NCI-H748 (cell line): Measurements from ENCODE around the gene GOLGA5.
"Not testable (repeated sequence)": the region's sequence is repeated elsewhere in the genome, so short reads cannot be mapped to it uniquely, and the experiment has no call there.

ENCODE experiments used
- DNase-seq: peaks from one replicate; lab custom pipeline; 2025; ENCODE audit not compliant: unreplicated experiment; lab: John Stamatoyannopoulos, UW

The GOLGA5 gene

GRCh38 chr14:92793709-92794546 lies at the start of gene GOLGA5:
GOLGA5 (plus strand) TSS chr14:92794305; CDS start chr14:92797438, 3,133 bp downstream.
- DNase-seq: peak; percentile 100

GRCh38 chr14:92747701-92748258 lies 46.3 kb upstream of the GOLGA5 start:
- DNase-seq: peak; percentile 41

- peak; percentile 99 for DNase-seq
These were observed 45.7 kb upstream of the GOLGA5 start, which contains the start of gene LGMN for GRCh38 chr14:92748259-92749016. LGMN (minus strand) TSS chr14:92748627; CDS start chr14:92732786, 15,841 bp downstream.

GRCh38 chr14:92750222-92750728 lies 43.8 kb upstream of the GOLGA5 start:
- not testable (repeated sequence) for DNase-seq

- DNase-seq: no peak
These were observed 43.1 kb upstream of the GOLGA5 start for GRCh38 chr14:92750994-92751400.

GRCh38 chr14:92751819-92752218 lies 42.3 kb upstream of the GOLGA5 start:
- no peak for DNase-seq

- no peak for DNase-seq
These were observed 40.9 kb upstream of the GOLGA5 start for GRCh38 chr14:92753250-92753649.

GRCh38 chr14:92754966-92755365 lies 39.1 kb upstream of the GOLGA5 start:
- DNase-seq: peak; percentile 85

GRCh38 chr14:92755495-92755894 lies 38.6 kb upstream of the GOLGA5 start:
- DNase-seq: no peak

GRCh38 chr14:92756446-92756845 lies 37.7 kb upstream of the GOLGA5 start:
- no peak for DNase-seq

- peak; percentile 65 for DNase-seq
These were observed 34.8 kb upstream of the GOLGA5 start for GRCh38 chr14:92759300-92759678.

- no peak for DNase-seq
These were observed 34.2 kb upstream of the GOLGA5 start for GRCh38 chr14:92759679-92760523.

- DNase-seq: no peak
These were observed 33.6 kb upstream of the GOLGA5 start for GRCh38 chr14:92760524-92760805.

GRCh38 chr14:92763666-92764631 lies 30.2 kb upstream of the GOLGA5 start:
- peak; percentile 88 for DNase-seq

GRCh38 chr14:92768236-92768635 lies 25.9 kb upstream of the GOLGA5 start:
- not testable (repeated sequence) for DNase-seq

- DNase-seq: no peak
These were observed 25.3 kb upstream of the GOLGA5 start for GRCh38 chr14:92768795-92769194.

- DNase-seq: no peak
These were observed 23.6 kb upstream of the GOLGA5 start for GRCh38 chr14:92770484-92770883.

GRCh38 chr14:92774572-92774971 lies 19.5 kb upstream of the GOLGA5 start:
- no peak for DNase-seq

GRCh38 chr14:92775292-92775691 lies 18.8 kb upstream of the GOLGA5 start:
- not testable (repeated sequence) for DNase-seq
